Caco-2 (cell line): ENCODE measurements around the gene TIGD1. TPM values are rescaled to one million over a fixed set of nuclear protein-coding genes. Genes with fewer than 3 reads are reported as not detected.

ENCODE experiments used
- BruUV-seq: library from RNA; stranded (reverse); fragments of 400-500 nt; replicated peaks from 2 replicates; lab custom pipeline; 2021; lab: Mats Ljungman, UMichigan
- CTCF ChIA-PET: fragments of 300-600 bp; sonication (Branson Sonifier 250); formaldehyde crosslinking; loops from one replicate; lab custom pipeline; 2022; ENCODE audit warnings: antibody characterized with exemption; lab: Charles Lee
- POLR2A ChIA-PET: fragments of 300-600 bp; sonication (Branson Sonifier 250); formaldehyde crosslinking; loops from one replicate; lab custom pipeline; 2022; ENCODE audit warnings: antibody characterized with exemption; lab: Charles Lee
- DNase-seq, 2 experiments: peaks; one replicate each; pipeline versions ENCODE4 v3.0.0 to v3.0.0-alpha.2; 2020 to 2022
- H3K27me3 ChIP-seq: replicated peaks from 2 replicates; pipeline ENCODE4 v1.6.0; 2011; ENCODE audit warnings: low read length; ENCODE audit not compliant: control insufficient read depth, insufficient read depth
- H3K36me3 ChIP-seq: 2 replicates; pipeline ENCODE4 v1.5.1; 2011; ENCODE audit warnings: low read length; ENCODE audit not compliant: control insufficient read depth, insufficient read depth
- H3K4me1 ChIP-seq: fragments of 250-450 bp; sonication (Bioruptor Pico); 2 replicates; pipeline ENCODE4 v1.5.1; 2020; ENCODE audit warnings: mild to moderate bottlenecking
- H3K4me3 ChIP-seq: 2 replicates; pipeline ENCODE4 v1.5.1; 2011; ENCODE audit warnings: low read depth, mild to moderate bottlenecking, control low read depth, low read length
- H3K9me3 ChIP-seq: fragments of 250-450 bp; sonication (Bioruptor Pico); 2 replicates; pipeline ENCODE4 v1.5.1; 2020; ENCODE audit warnings: mild to moderate bottlenecking, moderate library complexity
- H3K27ac Mint-ChIP-seq: one replicate; pipeline ENCODE4 v1.8.0; 2022; ENCODE audit warnings: mixed read lengths; ENCODE audit not compliant: unreplicated experiment
- H3K27me3 Mint-ChIP-seq: one replicate; pipeline ENCODE4 v1.8.0; 2022; ENCODE audit warnings: mixed read lengths; ENCODE audit not compliant: insufficient read depth, unreplicated experiment
- H3K36me3 Mint-ChIP-seq: one replicate; pipeline ENCODE4 v1.8.0; 2022; ENCODE audit warnings: mild to moderate bottlenecking, mixed read lengths; ENCODE audit not compliant: insufficient read depth, unreplicated experiment
- H3K4me1 Mint-ChIP-seq: one replicate; pipeline ENCODE4 v1.8.0; 2022; ENCODE audit warnings: low read depth, mixed read lengths; ENCODE audit not compliant: unreplicated experiment
- H3K4me3 Mint-ChIP-seq: one replicate; pipeline ENCODE4 v1.8.0; 2022; ENCODE audit warnings: mild to moderate bottlenecking, moderate library complexity, mixed read lengths; ENCODE audit not compliant: unreplicated experiment
- H3K9me3 Mint-ChIP-seq: one replicate; pipeline ENCODE4 v1.8.0; 2022; ENCODE audit warnings: mixed read lengths; ENCODE audit not compliant: unreplicated experiment
- CTCF ChIP-seq, 2 experiments: fragments of 200-600 bp in 1 of 2; IDR thresholded peaks; 1 replicate in 1 of 2; 2 replicates in 1 of 2; pipeline versions ENCODE4 v1.5.1 to v1.8.0; 2011 to 2022; ENCODE audit warnings: antibody characterized with exemption in 1 of 2, control low read depth in 1 of 2, inconsistent platforms in 1 of 2, low read depth in 1 of 2, low read length in 1 of 2, mild to moderate bottlenecking in 1 of 2, moderate library complexity in 1 of 2; ENCODE audit not compliant: insufficient read depth in 1 of 2, severe bottlenecking in 1 of 2, unreplicated experiment in 1 of 2
- intact Hi-C: fragments of 100-400 bp; cut with micrococcal nuclease; formaldehyde crosslinking; loops from one replicate; pipeline ENCODE4 v1.10.0; 2022; ENCODE audit not compliant: unreplicated experiment
- total RNA-seq: library from RNA; stranded (reverse); gene quantifications from 2 replicates; pipeline ENCODE4 v1.2.3, GENCODE V29; 2022

The TIGD1 gene
- total RNA-seq, 1 experiment from 2014 or later = 4.4 TPM

GRCh38 chr2:232523402-232523681, 27.0 kb downstream of the TIGD1 start:
- BruUV-seq = no TSS peak
- no peak overlapping the region for H3K4me3 ChIP-seq
- H3K4me1 Mint-ChIP-seq = no peaks in the 10 kb centered on the region
- DNase-seq = no peak
- H3K27me3 Mint-ChIP-seq = no peaks in the 10 kb centered on the region
- no peaks in the 10 kb centered on the region for H3K9me3 ChIP-seq
- H3K9me3 Mint-ChIP-seq = no peaks in the 10 kb centered on the region
- TF ChIP-seq CTCF (IDR thresholded peaks at IDR 0.05; ENCODE audit: insufficient read depth in 1 of 2, low read depth in 1 of 2, low read length in 1 of 2, severe bottlenecking in 1 of 2, unreplicated experiment in 1 of 2) = no peak
- intact Hi-C loops = loop anchor here (5.0 kb wide), 1 partner anchor 81 kb away; no protein-coding TSS in a partner anchor
- ChIA-PET CTCF (no interaction called here), POLR2A (no interaction called here)
- no peaks in the 10 kb centered on the region for H3K4me1 ChIP-seq
- no peak overlapping the region for H3K4me3 Mint-ChIP-seq
- H3K36me3 Mint-ChIP-seq = peaks cover 6% of the 10 kb centered on the region
- H3K27me3 ChIP-seq = no peaks in the 10 kb centered on the region
- no peaks in the 10 kb centered on the region for H3K36me3 ChIP-seq
- H3K27ac Mint-ChIP-seq = no peak overlapping the region

- no peak for DNase-seq
- Mint-ChIP-seq H3K9me3 (no peaks in the 10 kb centered on the region), H3K36me3 (peaks cover 6% of the 10 kb centered on the region), H3K4me1 (no peaks in the 10 kb centered on the region), H3K4me3 (no peak overlapping the region), H3K27ac (no peak overlapping the region), H3K27me3 (no peaks in the 10 kb centered on the region)
- H3K9me3 ChIP-seq = no peaks in the 10 kb centered on the region
- no peaks in the 10 kb centered on the region for H3K4me1 ChIP-seq
- no peaks in the 10 kb centered on the region for H3K36me3 ChIP-seq
- H3K4me3 ChIP-seq = no peak overlapping the region; the same call in 1 of the 2 replicates
- POLR2A ChIA-PET = no interaction called here
- TF ChIP-seq CTCF (IDR thresholded peaks at IDR 0.05; ENCODE audit: insufficient read depth in 1 of 2, low read depth in 1 of 2, low read length in 1 of 2, severe bottlenecking in 1 of 2, unreplicated experiment in 1 of 2) = no peak
- intact Hi-C loops = loop anchor here (5.0 kb wide), 1 partner anchor 81 kb away; no protein-coding TSS in a partner anchor
- BruUV-seq = no TSS peak
- CTCF ChIA-PET = interaction anchor here (0.6 kb wide), 1 partner anchor 368 kb away, joined by 6 read pairs; no protein-coding TSS in a partner anchor
- H3K27me3 ChIP-seq = no peaks in the 10 kb centered on the region
Observed at GRCh38 chr2:232522623-232523401, 27.5 kb downstream of the TIGD1 start.

GRCh38 chr2:232521959-232522622, 28.3 kb downstream of the TIGD1 start:
- Histone ChIP-seq H3K9me3 (no peaks in the 10 kb centered on the region), H3K27me3 (no peaks in the 10 kb centered on the region), H3K4me1 (peaks cover under 1% of the 10 kb centered on the region; the same call in 1 of the 2 replicates), H3K4me3 (no peak overlapping the region; the same call in 1 of the 2 replicates), H3K36me3 (no peaks in the 10 kb centered on the region)
- Mint-ChIP-seq H3K36me3 (peaks cover 3% of the 10 kb centered on the region), H3K4me1 (peaks cover 3% of the 10 kb centered on the region), H3K4me3 (no peak overlapping the region), H3K27me3 (no peaks in the 10 kb centered on the region), H3K9me3 (no peaks in the 10 kb centered on the region), H3K27ac (no peak overlapping the region)
- DNase-seq = peak in 1 of 2 experiments; percentile 66
- peak; percentile 33 to 87 for TF ChIP-seq CTCF (IDR thresholded peaks at IDR 0.05; ENCODE audit: insufficient read depth in 1 of 2, low read depth in 1 of 2, low read length in 1 of 2, severe bottlenecking in 1 of 2, unreplicated experiment in 1 of 2)
- BruUV-seq = no TSS peak
- intact Hi-C loops = loop anchor here (5.0 kb wide), 1 partner anchor 80 kb away; no protein-coding TSS in a partner anchor
- CTCF ChIA-PET = interaction anchor here (0.6 kb wide), 1 partner anchor 367 kb away, joined by 6 read pairs; no protein-coding TSS in a partner anchor
- POLR2A ChIA-PET = no interaction called here
